Measurements from ENCODE around the gene ACTR3. TPM values are rescaled to one million over a fixed set of nuclear protein-coding genes. Genes with fewer than 3 reads are reported as not detected.

ACTR3 gene
- total RNA-seq, 1 experiment from 2014 or later, result 261 TPM

GRCh38 chr2:113986762-113987290 lies 96.9 kb downstream of the ACTR3 start:
- DNase-seq (ENCODE audit: extremely low read depth, low read depth), result no peak

GRCh38 chr2:113992090-113992489 lies 102.2 kb downstream of the ACTR3 start:
- DNase-seq (ENCODE audit: extremely low read depth, low read depth), result no peak

DNA sequence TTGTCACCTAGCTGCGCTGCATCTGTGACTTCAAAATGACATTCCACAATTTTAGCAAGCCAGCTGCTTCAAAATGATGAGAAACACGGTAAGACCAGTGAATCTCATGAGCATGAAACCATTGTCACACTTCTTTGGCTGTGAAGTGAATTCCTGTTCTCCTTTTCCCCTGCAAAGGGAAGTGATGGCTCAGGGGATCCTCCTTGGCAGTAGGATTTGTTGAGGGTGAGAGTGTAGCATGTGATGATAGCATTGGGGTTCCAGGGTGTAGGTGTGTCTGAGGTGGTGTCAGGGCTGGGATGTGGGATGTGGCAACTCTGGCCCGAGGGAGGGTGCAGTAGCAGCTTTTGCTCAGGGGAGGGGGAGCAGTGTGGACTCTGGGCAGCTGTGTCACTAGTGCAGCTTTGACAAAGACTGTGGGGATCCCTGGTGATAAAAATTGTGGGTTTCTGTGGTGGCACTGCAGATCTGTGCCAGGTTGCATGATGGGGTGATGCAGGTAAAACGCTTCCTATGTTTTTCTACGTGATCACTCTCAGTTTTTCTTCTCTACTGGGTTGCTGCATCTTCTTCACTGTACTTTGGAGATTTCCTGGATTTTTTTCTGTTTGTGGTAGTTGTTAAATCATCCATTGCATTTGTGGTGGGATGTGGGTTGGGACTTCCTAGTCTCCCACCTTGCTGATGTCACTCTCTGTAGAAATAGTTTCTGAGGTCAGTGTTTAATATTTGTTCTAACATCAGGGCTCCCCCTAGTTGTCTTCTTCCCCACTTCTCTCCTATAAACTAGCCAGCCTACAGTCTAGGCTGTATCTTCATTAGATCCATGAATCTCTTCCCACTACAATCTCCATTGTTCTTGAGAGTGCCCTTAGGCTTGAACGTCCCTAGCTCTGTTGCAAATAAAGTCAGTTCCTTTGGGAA lies 107.0 kb downstream of the ACTR3 start:
- DNase-seq (ENCODE audit: extremely low read depth, low read depth), result no peak

GRCh38 chr2:114001152-114001551 lies 111.3 kb downstream of the ACTR3 start:
- DNase-seq (ENCODE audit: extremely low read depth, low read depth), result no peak

- DNase-seq (ENCODE audit: extremely low read depth, low read depth), result no peak
Observed at GRCh38 chr2:114001937-114002336, 112.0 kb downstream of the ACTR3 start.

GRCh38 chr2:114005110-114005783 lies 115.4 kb downstream of the ACTR3 start:
- no peak for DNase-seq (ENCODE audit: extremely low read depth, low read depth)

DNA sequence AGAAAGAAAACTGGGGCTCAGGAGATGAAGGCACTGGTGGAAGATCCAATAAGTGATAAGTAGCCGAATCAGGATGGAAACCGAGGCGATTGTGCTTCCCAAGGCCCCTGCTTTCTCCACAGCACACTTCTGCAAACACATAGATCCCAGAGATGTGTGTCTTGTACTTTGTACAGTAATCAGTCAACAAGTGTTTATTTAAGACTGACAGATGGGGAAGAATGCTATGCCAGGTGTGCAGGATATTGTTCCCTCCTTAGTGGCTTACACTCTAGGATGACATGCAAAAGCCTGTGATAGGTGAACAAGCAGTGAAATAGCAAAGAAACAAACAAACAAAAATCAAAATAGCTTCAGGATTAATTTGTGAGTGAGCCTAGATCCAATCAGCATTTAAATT lies 116.6 kb downstream of the ACTR3 start:
- DNase-seq (ENCODE audit: extremely low read depth, low read depth), result no peak

- no peak for DNase-seq (ENCODE audit: extremely low read depth, low read depth)
Observed at GRCh38 chr2:114007436-114007835, 117.5 kb downstream of the ACTR3 start.

- DNase-seq (ENCODE audit: extremely low read depth, low read depth), result no peak
Observed at GRCh38 chr2:114008720-114009119, 118.8 kb downstream of the ACTR3 start.

DNA sequence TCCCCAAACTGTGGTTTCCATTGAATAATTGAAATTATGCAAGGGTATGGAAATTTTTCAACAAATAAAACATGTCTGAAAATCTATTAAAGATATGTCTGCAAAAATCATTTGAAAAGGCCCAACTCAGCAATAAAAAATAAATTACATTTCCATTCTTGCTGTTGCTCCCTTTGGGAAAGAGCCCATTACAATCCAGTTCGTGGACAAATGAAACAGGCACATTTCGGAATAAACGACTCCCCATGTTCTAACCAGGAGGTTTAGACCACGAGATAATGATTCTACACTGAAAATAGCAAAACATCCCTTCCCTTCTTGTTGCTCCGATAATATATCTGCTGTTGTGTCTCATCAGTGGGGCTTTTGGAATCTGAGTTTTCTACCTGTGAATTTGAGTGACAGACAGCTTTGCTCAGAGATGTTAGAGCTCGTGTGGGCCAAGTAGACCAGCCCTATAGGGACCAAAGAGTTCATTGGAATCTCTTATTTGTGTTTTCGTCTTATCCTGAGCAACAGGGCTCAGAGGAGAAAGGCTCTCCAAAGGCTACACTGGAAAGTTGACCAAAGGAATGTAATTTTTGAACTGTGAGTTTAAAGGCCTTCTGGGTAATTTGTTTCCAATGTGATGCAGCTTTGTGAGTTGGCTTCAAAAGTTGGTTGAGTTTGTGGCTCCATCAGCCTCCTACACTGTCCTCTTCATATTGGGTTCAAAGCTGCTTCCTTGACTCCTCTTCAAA lies 119.5 kb downstream of the ACTR3 start:
- DNase-seq (ENCODE audit: extremely low read depth, low read depth), result no peak

- DNase-seq (ENCODE audit: extremely low read depth, low read depth), result no peak
Observed at GRCh38 chr2:114010001-114010400, 120.1 kb downstream of the ACTR3 start.

GRCh38 chr2:114011713-114012112 lies 121.8 kb downstream of the ACTR3 start:
- no peak for DNase-seq (ENCODE audit: extremely low read depth, low read depth)

Small RNA genes within 50 kb of the gene (small RNA-seq; reads per million reads assigned to genes)
- gene RF00012, result 0 to 0.12 reads per million in 2 experiments

Other genes with a start within 250 kb of the ACTR3 start
- 122 and 129 TPM in 2 replicates for gene SLC35F5, start 133.4 kb upstream of the ACTR3 start, total RNA-seq (2014; rRNA removed; shearing (Covaris generic))

Data from NCI-H460 (cell line).